Measurements from ENCODE around the gene TTLL4.

TTLL4 gene

DNA sequence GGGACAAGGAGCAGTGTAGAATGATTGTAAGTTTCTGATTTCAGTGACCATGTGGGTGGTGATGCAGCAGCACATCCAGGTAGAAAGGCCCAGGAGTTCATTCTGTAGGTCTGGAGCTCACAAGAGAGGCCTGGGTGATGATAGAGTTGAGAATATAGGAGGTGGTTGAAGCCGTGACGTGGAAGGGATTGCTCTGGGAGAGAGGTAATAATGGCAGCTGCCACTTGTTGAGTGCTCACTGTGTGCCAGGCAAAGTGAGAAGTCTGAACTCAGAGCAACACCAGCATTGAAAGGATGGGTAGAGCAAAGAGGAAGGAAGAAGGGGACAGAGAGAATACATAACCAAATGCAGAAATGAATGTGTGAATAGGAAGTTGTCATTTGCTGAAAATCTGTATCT lies 3.3 kb downstream of the TTLL4 start:
- no peak for DNase-seq

DNA sequence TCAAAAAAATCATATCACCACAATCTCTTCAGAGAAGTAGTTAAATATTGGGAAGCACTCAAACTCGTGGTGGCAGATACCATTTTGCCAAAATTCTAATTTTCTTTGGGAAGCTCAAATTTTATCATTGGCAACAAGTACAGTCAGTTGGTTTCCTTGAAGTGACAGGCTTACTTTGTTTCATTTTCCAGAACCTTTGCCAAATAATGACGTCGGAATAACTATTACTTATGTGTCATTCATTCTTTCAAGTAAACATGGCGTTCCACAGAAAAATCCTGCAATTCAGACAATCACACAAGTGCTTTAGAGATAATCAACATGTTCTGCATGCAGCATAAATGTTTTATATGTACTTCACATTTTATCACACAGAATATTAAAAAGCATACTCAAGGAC lies 5.4 kb downstream of the TTLL4 start:
- DNase-seq, result no peak

- DNase-seq, result no peak
Observed at GRCh38 chr2:218717262-218717661, 6.6 kb downstream of the TTLL4 start.

DNA sequence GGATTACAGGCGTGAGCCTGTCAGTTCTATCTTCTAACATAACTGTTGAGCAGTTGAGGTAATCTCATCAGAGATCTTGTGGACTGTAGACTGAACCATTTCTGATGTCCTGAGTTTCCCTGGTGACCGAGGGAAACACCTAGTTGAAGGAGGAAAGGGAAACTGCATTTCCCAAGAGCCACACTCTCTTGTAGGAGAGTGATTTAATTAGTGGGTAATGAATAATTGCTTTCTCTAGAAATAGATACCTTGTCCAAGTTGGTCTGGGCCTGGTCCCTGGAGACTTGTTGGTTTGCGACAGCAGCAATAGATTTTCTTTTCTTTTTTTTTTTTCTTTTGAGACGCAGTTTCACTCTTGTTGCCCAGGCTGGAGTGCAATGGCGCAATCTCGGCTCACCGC lies 7.4 kb downstream of the TTLL4 start:
- DNase-seq, result no peak

DNA sequence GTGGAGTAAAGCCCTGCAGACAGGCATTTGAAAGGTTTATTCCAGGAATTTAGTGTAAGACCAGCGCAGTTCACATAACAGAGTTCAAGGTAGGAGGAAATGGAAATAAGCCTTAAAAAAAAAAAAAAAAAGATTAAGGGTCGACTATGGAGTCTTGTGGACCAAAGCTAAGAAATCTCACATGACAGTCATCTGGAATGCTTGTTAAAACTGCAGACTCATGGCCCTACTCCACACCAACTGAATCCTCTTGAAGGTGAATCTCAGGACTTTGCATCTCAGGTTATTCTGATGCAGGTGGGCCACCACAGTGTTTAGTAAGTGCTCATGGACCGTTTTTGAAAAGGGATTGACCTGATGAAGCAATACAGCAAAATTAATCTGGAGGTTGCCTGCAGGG lies 8.8 kb downstream of the TTLL4 start:
- DNase-seq, result no peak

- DNase-seq, result no peak
Observed at GRCh38 chr2:218720048-218721041, 9.7 kb downstream of the TTLL4 start.

DNA sequence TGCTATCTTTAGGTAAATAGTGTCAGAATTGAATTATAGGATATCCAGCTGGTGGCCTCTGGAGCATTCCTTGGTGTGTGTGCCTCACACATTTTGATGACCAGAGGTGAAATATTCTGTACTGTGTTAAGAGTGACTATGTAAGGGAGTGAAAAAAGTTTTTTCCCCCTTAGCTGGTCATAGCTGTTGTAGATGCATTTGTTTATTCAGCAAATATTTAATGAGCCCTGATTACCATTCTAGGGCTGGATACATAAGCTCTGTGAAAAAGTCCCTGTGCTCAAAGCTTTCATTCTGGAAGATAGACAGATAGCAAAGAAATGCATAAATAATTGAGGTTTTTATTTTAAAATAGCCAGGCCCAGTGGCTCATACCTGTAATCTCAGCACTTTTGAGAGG lies 10.9 kb downstream of the TTLL4 start:
- no peak for DNase-seq

DNA sequence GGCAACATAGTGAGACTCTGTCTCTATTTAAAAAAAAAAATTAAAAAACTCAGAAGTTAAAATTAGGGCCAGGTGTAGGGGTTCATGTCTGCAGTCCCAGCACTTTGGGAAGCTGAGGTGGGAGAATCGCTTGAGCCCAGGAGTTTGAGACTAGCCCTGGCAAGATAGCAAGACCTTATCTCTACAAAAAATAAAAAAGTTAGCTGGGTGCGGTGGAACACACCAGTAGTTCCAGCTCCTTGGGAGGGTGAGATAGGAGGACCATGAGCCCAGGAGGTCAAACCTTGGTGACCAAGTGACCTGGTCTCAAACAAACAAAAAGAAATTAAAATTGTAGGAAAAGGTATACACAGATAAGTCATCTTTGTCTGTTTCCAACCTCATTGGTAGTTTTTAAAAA lies 11.3 kb downstream of the TTLL4 start:
- no peak for DNase-seq

- DNase-seq, result no peak
Observed at GRCh38 chr2:218722419-218722818, 11.8 kb downstream of the TTLL4 start.

DNA sequence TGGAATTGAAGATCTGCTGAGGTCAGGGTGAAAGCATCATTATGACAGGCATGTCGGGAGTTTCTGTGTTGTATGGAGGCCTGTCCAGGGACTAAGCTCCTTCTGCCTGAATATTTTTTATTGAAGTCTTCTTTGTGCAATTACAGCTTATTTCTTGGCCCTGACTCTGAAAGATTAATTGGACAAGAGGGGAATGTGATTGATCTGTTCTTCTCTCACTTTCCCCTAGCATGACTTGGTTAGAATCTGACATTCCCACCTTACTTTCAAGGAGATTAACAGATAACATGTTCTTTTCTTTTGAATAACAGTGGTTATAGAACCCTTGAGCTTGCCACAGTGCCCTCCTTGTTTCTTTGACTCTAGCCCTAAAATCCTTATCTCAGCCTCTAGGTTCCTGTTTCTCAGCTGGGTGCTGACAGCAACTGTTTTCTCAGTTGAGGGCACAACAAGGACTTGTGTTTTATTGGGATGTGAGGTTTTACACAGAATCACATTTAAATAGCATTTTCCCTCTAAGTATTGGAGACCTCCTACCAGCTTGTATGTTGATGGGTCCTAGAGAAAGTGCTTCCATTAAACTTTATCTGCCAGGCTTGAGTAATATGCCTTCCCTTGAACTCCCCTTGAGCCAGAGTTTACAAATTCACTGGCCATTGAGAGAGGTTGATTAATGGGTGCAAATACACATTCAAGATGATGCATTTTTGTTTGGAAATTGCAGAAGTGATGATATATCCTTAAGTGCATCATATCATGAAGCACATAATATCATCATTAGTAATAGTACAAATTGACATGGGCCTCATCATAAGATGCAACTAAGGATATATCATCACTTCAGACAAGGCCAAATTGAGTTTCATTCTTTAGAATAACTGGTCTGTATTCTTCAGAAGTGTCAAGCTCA lies 12.5 kb downstream of the TTLL4 start:
- DNase-seq, result no peak

DNA sequence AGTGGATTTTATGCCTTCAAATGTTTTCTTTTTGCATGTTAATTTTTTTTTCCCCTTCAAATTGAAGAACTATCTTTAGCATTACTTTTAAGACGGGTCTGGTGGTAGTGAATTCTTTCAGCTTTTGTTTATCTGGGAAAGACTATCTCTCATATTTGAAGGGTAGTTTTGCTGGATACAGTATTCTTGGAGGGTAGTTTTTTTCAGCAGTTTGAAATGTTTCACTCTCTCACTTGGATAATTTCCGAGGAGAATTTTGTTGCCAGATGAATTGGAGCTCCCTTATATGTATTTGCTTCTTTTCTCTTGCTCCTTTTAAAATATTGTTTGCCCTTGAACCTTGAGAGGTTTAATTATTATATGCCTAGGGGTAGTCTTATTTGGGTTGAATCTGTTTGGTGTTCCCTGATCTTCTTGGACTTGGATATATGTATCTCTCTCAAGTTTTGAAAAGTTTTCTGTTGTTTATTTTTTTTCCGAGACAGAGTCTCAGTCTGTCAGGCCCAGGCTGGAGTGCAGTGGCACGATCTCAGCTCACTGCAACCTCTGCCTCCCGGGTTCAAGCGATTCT lies 15.5 kb downstream of the TTLL4 start:
- no peak for DNase-seq

DNA sequence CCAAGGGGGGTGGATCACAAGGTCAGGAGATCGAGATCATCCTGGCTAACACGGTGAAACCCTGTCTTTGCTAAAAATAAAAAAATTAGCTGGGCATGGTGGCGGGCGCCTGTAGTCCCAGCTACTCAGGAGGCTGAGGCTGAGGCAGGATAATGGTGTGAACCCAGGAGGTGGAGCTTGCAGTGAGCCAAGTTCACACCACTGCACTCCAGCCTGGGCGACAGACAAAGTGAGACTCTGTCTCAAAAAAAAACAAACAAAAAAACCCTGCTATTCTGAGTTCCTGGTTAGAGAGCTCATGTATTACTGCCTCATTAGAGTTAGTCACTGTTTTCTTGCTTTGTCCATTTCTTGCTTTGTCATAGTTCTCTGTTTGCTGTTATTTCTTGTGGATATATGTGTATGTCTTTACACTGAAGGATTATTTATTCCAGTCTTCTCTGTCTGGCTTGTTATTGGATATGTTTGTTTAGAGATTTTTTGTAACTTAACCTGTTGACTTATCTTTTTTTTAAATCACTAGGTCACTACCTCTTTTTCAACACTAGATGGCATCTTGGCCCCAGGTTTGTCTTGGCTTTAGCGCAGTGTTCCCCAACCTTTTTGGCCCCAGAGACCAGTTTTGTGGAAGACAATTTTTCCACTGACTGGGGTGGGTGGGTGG lies 17.0 kb downstream of the TTLL4 start:
- DNase-seq, result no peak

GRCh38 chr2:218729640-218730039 lies 19.0 kb downstream of the TTLL4 start:
- no peak for DNase-seq

- no peak for DNase-seq
Observed at GRCh38 chr2:218732052-218732760, 21.6 kb downstream of the TTLL4 start.

DNA sequence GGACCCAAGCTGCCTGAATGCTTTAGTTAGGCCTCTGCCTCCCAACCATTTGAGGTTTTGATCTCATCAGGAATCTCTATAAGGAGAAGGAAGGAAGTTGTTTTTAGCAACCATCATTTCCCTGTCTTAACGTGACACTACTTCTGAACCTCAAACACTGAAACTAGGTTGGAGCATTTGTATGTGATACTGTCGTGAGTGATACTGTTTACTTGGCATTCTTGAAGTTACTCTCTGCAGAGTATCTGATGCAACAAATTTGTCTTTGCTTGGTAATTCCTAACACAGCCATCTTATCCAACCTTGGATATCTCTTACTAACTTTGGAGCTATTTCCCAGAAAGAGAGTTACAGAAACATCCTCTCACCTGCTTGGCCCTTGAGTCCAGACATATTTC lies 22.1 kb downstream of the TTLL4 start:
- no peak for DNase-seq

DNA sequence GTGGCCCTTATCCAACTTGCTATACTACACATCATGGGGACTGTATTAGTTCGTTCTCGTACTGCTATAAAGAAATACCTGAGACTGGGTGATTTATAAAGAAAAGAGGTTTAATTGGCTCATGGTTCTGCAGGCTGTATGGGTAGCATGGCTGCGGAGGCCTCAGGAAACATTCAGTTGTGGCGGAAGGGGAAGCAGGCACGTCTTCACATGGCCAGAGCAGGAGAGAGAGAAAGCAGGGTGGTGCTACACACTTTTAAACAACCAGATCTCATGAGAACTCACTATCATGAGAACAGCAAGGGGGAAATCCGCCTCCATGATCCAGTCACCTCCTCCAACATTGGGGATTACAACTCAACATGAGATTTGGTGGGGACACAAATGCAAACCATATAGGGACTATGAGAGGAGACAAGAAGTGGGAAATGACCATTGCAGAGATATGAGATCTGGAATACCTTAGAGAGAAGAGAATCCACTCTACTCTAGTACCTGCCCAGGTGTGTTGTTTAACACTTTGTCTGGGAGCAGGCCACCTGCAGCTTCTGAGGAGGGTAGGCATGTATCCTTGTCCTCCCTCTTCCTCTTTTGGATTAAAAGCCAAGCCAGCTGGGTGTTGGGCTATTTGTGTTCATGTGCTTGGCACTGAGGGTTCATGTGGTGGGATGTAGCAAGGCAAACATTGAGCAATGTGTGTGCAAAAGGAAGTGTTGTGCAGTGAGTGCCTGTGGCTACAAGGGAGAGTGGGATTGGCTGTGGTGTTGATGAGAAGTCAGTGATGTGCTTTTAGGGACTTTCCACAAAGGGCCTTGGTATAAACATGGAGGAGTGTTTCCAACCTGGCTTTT lies 22.8 kb downstream of the TTLL4 start:
- DNase-seq, result no peak

GRCh38 chr2:218734190-218734975 lies 23.7 kb downstream of the TTLL4 start:
- no peak for DNase-seq

DNA sequence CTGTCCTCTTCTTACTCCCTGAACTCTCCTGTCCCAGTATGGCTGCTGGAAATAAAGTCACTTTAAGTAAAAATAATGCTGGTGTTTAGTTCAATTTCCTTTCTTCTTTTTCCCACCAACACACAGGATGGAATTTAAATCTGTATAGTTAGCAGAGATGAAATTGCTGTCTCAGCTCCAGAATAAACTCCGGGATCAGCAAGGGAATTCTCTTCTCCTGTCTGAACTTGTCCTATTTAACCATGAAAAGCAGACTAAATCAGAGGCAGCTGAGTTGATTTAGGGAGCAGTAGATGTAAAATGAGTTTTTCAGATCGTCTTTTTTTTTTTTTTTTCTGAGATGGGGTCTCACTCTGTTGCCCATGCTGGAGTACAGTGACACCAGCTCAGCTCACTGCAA lies 25.9 kb downstream of the TTLL4 start:
- no peak for DNase-seq

GRCh38 chr2:218743068-218743467 lies 32.4 kb downstream of the TTLL4 start:
- DNase-seq, result no peak

DNA sequence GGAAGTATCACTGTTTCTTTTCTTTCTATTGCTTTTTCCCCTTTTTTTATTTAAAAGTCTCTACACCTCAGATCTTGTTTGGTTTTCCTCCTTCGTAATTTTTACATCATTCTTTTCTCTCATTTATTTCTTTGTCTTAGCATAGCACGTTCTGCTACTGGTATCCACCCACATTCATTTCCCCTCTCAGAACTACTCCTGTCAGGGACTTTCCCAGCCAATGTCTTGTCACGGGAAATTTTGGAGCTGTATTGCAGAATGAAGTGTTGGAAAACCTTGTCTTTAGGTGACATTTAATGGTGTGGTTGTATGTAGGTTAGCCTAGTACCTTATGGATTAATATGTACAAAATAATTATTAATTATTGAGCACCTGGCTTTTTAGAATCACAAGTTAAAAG lies 34.0 kb downstream of the TTLL4 start:
- DNase-seq, result no peak
